Measurements from ENCODE around the gene DOCK1. TPM values are rescaled to one million over a fixed set of nuclear protein-coding genes. Genes with fewer than 3 reads are reported as not detected.

Gene DOCK1
- total RNA-seq, 1 experiment from 2014 or later, result 82.2 TPM

- no peaks in the 10 kb centered on the region for H3K9me3 ChIP-seq
- no peak for TF ChIP-seq CTCF (IDR thresholded peaks at IDR 0.05; ENCODE audit: insufficient read depth in 1 of 2, low read depth in 1 of 2, low read length in 1 of 2, severe bottlenecking in 1 of 2, unreplicated experiment in 1 of 2)
- ChIA-PET POLR2A (no interaction called here), CTCF (no interaction called here)
- H3K4me1 ChIP-seq, result no peaks in the 10 kb centered on the region
- DNase-seq, result no peak
- no peaks in the 10 kb centered on the region for H3K27me3 ChIP-seq (replicated peaks; ENCODE audit: control insufficient read depth, insufficient read depth, low read length)
- no peak overlapping the region for H3K27ac Mint-ChIP-seq (ENCODE audit: unreplicated experiment)
- no TSS peak for BruUV-seq (replicated peaks)
- no peaks in the 10 kb centered on the region for H3K27me3 Mint-ChIP-seq (ENCODE audit: insufficient read depth, unreplicated experiment)
- H3K4me1 Mint-ChIP-seq (ENCODE audit: low read depth, unreplicated experiment), result no peaks in the 10 kb centered on the region
- no peaks in the 10 kb centered on the region for H3K36me3 ChIP-seq (ENCODE audit: control insufficient read depth, insufficient read depth, low read length)
- peaks cover 12% of the 10 kb centered on the region for H3K36me3 Mint-ChIP-seq (ENCODE audit: insufficient read depth, unreplicated experiment)
- no peak overlapping the region for H3K4me3 ChIP-seq (ENCODE audit: low read depth, low read length)
- no peak overlapping the region for H3K4me3 Mint-ChIP-seq (ENCODE audit: unreplicated experiment)
- no peaks in the 10 kb centered on the region for H3K9me3 Mint-ChIP-seq (ENCODE audit: unreplicated experiment)
- intact Hi-C loops (cut with micrococcal nuclease; ENCODE audit: unreplicated experiment), result no loop called here
Observed at GRCh38 chr10:127272076-127272475, 366.8 kb downstream of the DOCK1 start.

GRCh38 chr10:127275272-127275671 is 370.0 kb downstream of the DOCK1 start:
- no peak for TF ChIP-seq CTCF (IDR thresholded peaks at IDR 0.05; ENCODE audit: insufficient read depth in 1 of 2, low read depth in 1 of 2, low read length in 1 of 2, severe bottlenecking in 1 of 2, unreplicated experiment in 1 of 2)
- no peaks in the 10 kb centered on the region for H3K27me3 ChIP-seq (replicated peaks; ENCODE audit: control insufficient read depth, insufficient read depth, low read length)
- H3K4me1 Mint-ChIP-seq (ENCODE audit: low read depth, unreplicated experiment), result no peaks in the 10 kb centered on the region
- no peaks in the 10 kb centered on the region for H3K36me3 ChIP-seq (ENCODE audit: control insufficient read depth, insufficient read depth, low read length)
- intact Hi-C loops (cut with micrococcal nuclease; ENCODE audit: unreplicated experiment), result no loop called here
- peaks cover 17% of the 10 kb centered on the region for H3K36me3 Mint-ChIP-seq (ENCODE audit: insufficient read depth, unreplicated experiment)
- H3K4me3 Mint-ChIP-seq (ENCODE audit: unreplicated experiment), result no peak overlapping the region
- ChIA-PET CTCF (no interaction called here), POLR2A (no interaction called here)
- no peak overlapping the region for H3K4me3 ChIP-seq (ENCODE audit: low read depth, low read length)
- no peaks in the 10 kb centered on the region for H3K9me3 ChIP-seq
- no peaks in the 10 kb centered on the region for H3K9me3 Mint-ChIP-seq (ENCODE audit: unreplicated experiment)
- H3K27me3 Mint-ChIP-seq (ENCODE audit: insufficient read depth, unreplicated experiment), result no peaks in the 10 kb centered on the region
- no peak overlapping the region for H3K27ac Mint-ChIP-seq (ENCODE audit: unreplicated experiment)
- no peaks in the 10 kb centered on the region for H3K4me1 ChIP-seq
- DNase-seq, result no peak
- no TSS peak for BruUV-seq (replicated peaks)

- Histone ChIP-seq H3K9me3 (no peaks in the 10 kb centered on the region), H3K4me3 (ENCODE audit: low read depth, low read length) (no peak overlapping the region), H3K4me1 (no peaks in the 10 kb centered on the region), H3K36me3 (ENCODE audit: control insufficient read depth, insufficient read depth, low read length) (no peaks in the 10 kb centered on the region), H3K27me3 (replicated peaks; ENCODE audit: control insufficient read depth, insufficient read depth, low read length) (no peaks in the 10 kb centered on the region)
- intact Hi-C loops (cut with micrococcal nuclease; ENCODE audit: unreplicated experiment), result no loop called here
- Mint-ChIP-seq H3K9me3 (ENCODE audit: unreplicated experiment) (no peaks in the 10 kb centered on the region), H3K4me3 (ENCODE audit: unreplicated experiment) (no peak overlapping the region), H3K27ac (ENCODE audit: unreplicated experiment) (no peak overlapping the region), H3K4me1 (ENCODE audit: low read depth, unreplicated experiment) (no peaks in the 10 kb centered on the region), H3K27me3 (ENCODE audit: insufficient read depth, unreplicated experiment) (no peaks in the 10 kb centered on the region), H3K36me3 (ENCODE audit: insufficient read depth, unreplicated experiment) (peaks cover 17% of the 10 kb centered on the region)
- DNase-seq, result no peak
- no TSS peak for BruUV-seq (replicated peaks)
- ChIA-PET POLR2A (no interaction called here), CTCF (no interaction called here)
- TF ChIP-seq CTCF (IDR thresholded peaks at IDR 0.05; ENCODE audit: insufficient read depth in 1 of 2, low read depth in 1 of 2, low read length in 1 of 2, severe bottlenecking in 1 of 2, unreplicated experiment in 1 of 2), result no peak
Observed at GRCh38 chr10:127275793-127276450, 370.7 kb downstream of the DOCK1 start.
